H7 (cell line): ENCODE data around the gene C19orf67. TPM values are rescaled to one million over a fixed set of nuclear protein-coding genes. Genes with fewer than 3 reads are reported as not detected.
"Not testable (repeated sequence)": the region's sequence is repeated elsewhere in the genome, so short reads cannot be mapped to it uniquely, and the experiment has no call there.

Source experiments
- DNase-seq: peaks from one replicate; pipeline ENCODE4 v3.0.0; 2012
- H3K27me3 ChIP-seq: 2 replicates; pipeline ENCODE4 v1.6.0; 2011; ENCODE audit warnings: mild to moderate bottlenecking, low read length; ENCODE audit not compliant: control insufficient read depth, insufficient read depth
- H3K36me3 ChIP-seq: replicated peaks from 2 replicates; pipeline ENCODE4 v1.5.1; 2011; ENCODE audit warnings: low read length; ENCODE audit not compliant: control insufficient read depth, insufficient read depth
- H3K4me3 ChIP-seq: 2 replicates; pipeline ENCODE4 v1.5.1; 2011; ENCODE audit warnings: low read depth, mild to moderate bottlenecking, control low read depth, low read length, moderate library complexity; ENCODE audit not compliant: insufficient read depth
- total RNA-seq: library from RNA; depleted of rRNA; stranded (reverse); fragments of >200 nt; shearing (Covaris generic); gene quantifications from 2 replicates; pipeline ENCODE4 v1.2.3, GENCODE V29; 2014; rRNA removed

C19orf67 gene
- total RNA-seq, 1 experiment from 2014 or later = 0.94 TPM

DNA sequence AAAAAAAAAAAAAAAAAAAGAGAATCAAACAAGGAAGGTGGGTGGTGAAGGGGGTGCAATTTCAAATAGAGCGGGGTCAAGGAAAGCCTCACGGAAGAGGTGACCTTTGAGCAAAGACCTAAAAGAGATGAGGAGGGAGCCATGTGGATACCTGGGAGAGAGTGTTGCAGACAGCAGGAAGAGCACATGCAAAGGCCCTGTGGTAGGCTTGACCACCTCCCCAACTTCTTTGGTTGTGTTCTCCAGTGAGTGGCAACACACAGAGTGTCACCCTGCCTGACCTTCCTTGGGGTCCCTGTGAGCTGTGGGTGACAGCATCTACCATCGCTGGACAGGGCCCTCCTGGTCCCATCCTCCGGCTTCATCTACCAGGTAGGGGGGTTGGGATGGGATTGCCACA, 35.1 kb downstream of the C19orf67 start:
- H3K27me3 ChIP-seq = no peaks in the 10 kb centered on the region

DNA sequence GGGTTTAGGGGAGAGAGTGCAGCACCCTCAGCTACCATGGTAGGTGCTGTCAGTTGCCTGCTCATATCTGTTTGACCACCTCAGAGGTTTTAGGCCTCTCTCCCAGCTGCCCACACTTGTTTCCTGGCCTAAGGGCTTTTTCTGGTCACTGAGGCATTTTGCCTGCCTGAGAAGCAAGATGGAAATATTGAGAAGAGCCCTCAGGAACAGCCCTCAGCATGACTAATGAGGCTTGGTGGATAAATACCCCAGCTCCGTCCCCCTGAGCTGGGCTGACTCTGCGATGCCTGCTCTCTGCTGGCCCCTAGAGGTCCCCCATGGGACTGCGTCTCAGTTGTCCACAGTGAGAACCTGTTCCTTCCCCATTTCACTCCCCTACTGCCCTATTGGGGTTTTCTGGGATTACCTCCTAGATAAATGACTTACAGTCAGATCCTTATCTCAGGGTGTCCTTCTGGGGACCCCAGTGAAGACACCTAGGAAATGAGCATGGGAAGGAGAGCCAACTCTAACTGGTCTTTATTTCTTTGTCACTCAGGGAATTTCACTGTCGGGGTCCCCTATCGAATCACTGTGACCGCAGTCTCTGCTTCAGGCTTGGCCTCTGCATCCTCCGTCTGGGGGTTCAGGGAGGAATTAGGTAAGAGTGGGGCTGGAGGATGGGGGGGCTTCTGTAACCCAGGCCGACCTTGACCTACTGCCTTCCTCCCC, 37.0 kb downstream of the C19orf67 start:
- H3K4me3 ChIP-seq = no peak overlapping the region
- H3K27me3 ChIP-seq = no peaks in the 10 kb centered on the region
- peak; percentile 94 for DNase-seq
- H3K36me3 ChIP-seq = peaks cover 2% of the 10 kb centered on the region; the same call in 1 of the 2 replicates

More for the DNA sequence above, 35.1 kb downstream of the C19orf67 start:
- Histone ChIP-seq H3K36me3 (peaks cover 2% of the 10 kb centered on the region; the same call in 1 of the 2 replicates), H3K4me3 (no peak overlapping the region)
- DNase-seq = peak; percentile 8

DNA sequence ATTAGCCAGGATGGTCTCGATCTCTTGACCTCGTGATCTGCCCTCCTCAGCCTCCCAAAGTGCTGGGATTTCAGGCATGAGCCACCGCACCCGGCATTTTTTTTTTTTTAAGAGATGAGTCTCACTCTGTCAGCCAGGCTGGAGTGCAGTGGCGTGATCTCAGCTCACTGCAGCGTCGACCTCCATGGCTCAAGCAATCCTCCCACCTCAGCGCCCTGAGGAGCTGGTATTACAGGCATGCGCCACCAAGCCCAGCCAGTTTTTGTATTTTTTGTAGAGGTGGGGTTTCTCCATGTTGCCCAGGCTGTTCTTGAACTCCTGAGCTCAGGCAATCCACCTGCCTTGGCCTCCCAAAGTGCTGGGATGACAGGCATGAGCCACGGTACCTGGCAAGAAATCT, 37.7 kb downstream of the C19orf67 start:
- not testable (repeated sequence) for H3K4me3 ChIP-seq, H3K36me3 ChIP-seq, H3K27me3 ChIP-seq, DNase-seq

DNA sequence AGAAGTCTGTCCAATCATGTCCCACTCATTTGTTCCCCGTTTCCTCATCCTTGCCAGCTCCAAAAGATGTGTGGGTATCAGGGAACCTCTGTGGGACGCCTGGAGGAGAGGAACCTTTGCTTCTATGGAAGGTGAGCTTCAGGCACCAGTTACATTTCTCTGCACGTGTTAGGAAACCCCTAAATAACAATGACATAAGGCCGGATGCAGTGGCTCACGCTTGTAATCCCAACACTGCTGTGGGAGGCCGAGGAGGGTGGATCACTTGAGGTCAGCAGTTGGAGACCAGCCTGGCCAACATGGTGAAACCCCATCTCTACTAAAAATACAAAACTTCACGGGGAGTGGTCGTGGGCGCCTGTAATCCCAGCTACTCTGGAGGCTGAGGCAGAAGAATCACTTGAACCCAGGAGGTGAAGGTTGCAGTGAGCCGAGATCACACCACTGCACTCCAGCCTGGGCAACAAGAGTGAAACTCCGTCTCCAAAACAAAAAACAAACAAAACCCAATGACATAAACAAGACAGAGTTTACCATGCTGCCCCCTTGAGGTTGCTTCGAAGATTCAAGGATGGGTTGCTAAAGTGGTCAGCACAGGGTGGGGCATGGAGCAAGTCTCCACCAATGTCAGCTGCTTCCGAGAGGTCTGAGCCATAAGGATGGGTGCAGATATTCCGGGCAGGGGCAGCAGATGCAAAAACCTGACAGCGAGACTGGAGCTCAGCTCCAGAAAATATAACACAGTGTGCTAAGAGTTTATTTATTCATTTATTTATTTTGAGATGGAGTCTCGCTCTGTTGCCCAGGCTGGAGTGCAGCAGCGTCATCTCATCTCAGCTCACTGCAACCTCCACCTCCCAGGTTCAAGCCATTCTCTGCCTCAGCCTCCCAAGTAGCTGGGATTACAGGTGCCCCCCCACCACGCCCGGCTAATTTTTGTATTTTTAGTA, 42.6 kb downstream of the C19orf67 start:
- not testable (repeated sequence) for H3K27me3 ChIP-seq, H3K36me3 ChIP-seq, H3K4me3 ChIP-seq
- peak; percentile 83 for DNase-seq

DNA sequence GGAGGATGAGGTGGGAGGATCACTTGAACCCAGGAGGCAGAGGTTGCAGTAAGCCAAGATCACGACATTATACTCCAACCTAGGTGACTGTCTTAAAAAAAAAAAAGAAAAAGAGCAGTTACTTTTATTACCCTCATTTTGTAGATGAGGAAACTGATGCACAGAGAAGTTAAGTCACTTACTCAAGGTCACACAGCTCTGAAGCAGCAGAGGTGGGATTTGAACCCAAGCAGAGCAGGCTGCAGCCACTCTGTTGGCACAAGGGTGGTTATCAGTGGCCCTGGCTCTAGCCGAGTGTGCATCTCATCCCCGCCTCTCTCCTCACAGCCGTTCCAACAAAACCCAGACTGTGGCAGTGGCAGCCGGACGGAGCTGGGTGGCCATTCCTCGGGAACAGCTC, 46.4 kb downstream of the C19orf67 start:
- peak; percentile 3 for DNase-seq
- no peaks in the 10 kb centered on the region for H3K27me3 ChIP-seq
- H3K36me3 ChIP-seq = no peaks in the 10 kb centered on the region
- no peak overlapping the region for H3K4me3 ChIP-seq

DNA sequence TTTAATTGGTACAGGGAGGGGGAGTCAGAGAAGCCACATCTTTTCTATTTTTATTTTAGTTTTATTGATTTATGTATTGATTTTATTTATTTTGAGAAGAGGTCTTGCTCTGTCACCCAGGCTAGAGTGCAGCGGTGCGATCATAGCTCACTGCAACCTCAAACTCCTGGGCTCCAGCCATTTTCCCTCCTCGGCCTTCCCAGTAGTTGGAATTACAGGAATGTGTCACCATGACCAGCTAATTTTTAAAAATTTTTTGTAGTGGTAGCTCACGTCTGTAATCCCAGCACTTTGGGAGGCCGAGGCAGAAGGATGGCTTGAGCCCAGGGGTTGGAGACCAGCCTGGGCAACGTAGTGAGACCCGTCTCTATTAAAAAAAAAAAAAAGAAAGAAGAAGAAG, 49.9 kb downstream of the C19orf67 start:
- no peak overlapping the region for H3K4me3 ChIP-seq

DNA sequence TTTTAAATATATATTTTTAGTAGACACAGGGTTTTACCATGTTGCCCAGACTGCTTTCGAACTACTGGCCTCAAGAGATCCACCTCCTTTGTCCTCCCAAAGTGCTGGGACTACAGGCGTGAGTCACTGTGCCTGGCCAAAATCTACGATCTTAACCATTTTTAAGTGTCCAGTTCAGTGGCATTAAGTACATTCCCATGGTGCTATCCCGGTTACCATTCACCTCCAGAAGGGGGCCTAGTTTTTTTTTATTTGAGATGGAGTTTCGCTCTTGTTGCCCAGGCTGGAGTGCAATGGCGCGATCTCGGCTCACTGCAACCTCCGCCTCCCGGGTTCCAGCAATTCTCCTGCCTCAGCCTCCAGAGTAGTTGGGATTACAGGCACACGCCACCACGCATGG, 50.4 kb downstream of the C19orf67 start:
- not testable (repeated sequence) for DNase-seq, H3K4me3 ChIP-seq, H3K36me3 ChIP-seq
- H3K27me3 ChIP-seq = peaks cover 15% of the 10 kb centered on the region

More for the DNA sequence above, 49.9 kb downstream of the C19orf67 start:
- no peak for DNase-seq
- Histone ChIP-seq H3K36me3 (no peaks in the 10 kb centered on the region), H3K27me3 (peaks cover 15% of the 10 kb centered on the region)

DNA sequence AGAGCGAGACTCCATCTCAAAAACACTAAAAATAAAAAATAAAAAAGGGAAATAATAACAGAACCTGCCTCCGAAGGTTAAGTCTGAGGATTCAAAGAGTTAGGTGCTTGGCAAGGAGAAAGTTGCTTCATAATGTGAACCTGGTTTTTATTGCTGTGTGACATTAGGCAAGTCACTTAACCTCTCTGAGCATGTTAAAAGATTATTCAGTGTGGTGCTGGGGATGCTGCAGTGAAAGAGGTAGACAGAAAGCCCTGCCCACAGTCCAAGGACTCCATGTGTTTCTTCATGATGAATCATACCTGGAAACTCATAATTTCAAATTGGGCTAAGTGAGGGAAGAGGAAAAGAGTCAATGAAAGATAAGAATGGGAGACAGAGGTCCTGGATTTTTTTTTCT, 51.6 kb downstream of the C19orf67 start:
- Histone ChIP-seq H3K4me3 (no peak overlapping the region), H3K36me3 (no peaks in the 10 kb centered on the region), H3K27me3 (peaks cover 15% of the 10 kb centered on the region)
- DNase-seq = no peak

DNA sequence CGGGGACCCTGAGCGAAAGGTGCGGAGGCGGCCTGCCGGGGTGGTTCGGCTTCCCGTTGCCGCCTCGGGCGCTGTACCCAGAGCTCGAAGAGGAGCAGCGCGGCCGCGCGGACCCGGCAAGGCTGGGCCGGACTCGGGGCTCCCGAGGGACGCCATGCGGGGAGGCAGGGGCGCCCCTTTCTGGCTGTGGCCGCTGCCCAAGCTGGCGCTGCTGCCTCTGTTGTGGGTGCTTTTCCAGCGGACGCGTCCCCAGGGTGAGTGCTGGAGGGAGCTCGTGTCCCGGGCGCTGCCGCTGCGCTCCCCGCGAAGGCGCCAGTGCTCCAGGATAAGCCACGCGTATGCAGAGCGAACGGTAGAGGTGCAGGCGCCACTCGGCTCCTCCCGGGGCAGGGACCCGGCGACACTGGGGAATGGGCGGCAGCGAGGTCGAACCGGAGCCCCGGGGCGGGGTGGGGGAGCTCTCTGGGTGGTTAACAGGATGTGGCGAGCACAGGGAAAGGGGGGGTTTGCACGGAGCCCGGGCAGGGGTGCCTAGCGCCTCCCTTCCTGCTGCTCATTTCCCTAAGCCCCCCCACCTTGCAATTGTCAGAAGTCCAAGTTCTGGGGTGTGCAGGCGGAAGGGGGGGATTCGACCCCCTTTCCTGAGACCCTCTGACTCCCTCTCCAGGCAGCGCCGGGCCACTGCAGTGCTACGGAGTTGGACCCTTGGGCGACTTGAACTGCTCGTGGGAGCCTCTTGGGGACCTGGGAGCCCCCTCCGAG, 53.7 kb downstream of the C19orf67 start, which contains the start of gene IL27RA:
Gene IL27RA, plus strand, starts transcription at position 44 of the 762 bp plus-strand sequence. Its CDS starts 111 bp downstream, at position 155.
- Histone ChIP-seq H3K36me3 (no peaks in the 10 kb centered on the region), H3K27me3 (peaks cover 15% of the 10 kb centered on the region), H3K4me3 (peak within 1 kb of the TSS; percentile 85)
- peak; percentile 85 for DNase-seq

Other genes starting within 250 kb of the C19orf67 start
- gene NANOS3, start 208.6 kb downstream of the C19orf67 start, total RNA-seq = not detected in 2 replicates
- 3.4 and 4.1 TPM in 2 replicates for gene BRME1, start 179.7 kb downstream of the C19orf67 start, total RNA-seq
- 22.8 and 25.0 TPM in 2 replicates for gene CC2D1A, start 179.6 kb downstream of the C19orf67 start, total RNA-seq
- gene PODNL1, start 147.4 kb downstream of the C19orf67 start, total RNA-seq = 0.07 and 0.10 TPM in 2 replicates
- 73.3 and 92.9 TPM in 2 replicates for gene DCAF15, start 133.3 kb downstream of the C19orf67 start, total RNA-seq
- gene RFX1, start 79.5 kb downstream of the C19orf67 start, total RNA-seq = 6.4 and 6.9 TPM in 2 replicates
- gene RLN3, start 57.6 kb downstream of the C19orf67 start, total RNA-seq = not detected in 2 replicates
- 8.8 and 10.1 TPM in 2 replicates for gene IL27RA, start 54.0 kb downstream of the C19orf67 start, total RNA-seq
- gene PALM3, start 23.7 kb downstream of the C19orf67 start, total RNA-seq = 8.1 and 9.4 TPM in 2 replicates
- gene MISP3, start 13.0 kb downstream of the C19orf67 start, total RNA-seq = 0.52 and 0.92 TPM in 2 replicates
- 107 and 128 TPM in 2 replicates for gene SAMD1, start 5.0 kb upstream of the C19orf67 start, total RNA-seq
- 31.0 and 31.7 TPM in 2 replicates for gene PRKACA, start 32.0 kb upstream of the C19orf67 start, total RNA-seq
- 70.8 and 76.2 TPM in 2 replicates for gene ASF1B, start 50.8 kb upstream of the C19orf67 start, total RNA-seq
- gene ADGRL1, start 120.4 kb upstream of the C19orf67 start, total RNA-seq = 60.7 and 74.4 TPM in 2 replicates